Astrocyte (in vitro differentiated cells and primary cell): Measurements from ENCODE around the gene FAM222A. TPM values are rescaled to one million over a fixed set of nuclear protein-coding genes. Genes with fewer than 3 reads are reported as not detected.

Source experiments
- DNase-seq: peaks from one replicate; pipeline ENCODE4 v3.0.0-alpha.2; 2010; ENCODE audit warnings: low read depth
- FAIRE-seq: peaks from 2 replicates; lab custom pipeline; 2011; peaks lifted over from hg19 to GRCh38; lab: Jason Lieb, UNC
- H2AFZ ChIP-seq: 2 replicates; pipeline ENCODE4 v1.6.0; 2012; ENCODE audit warnings: low read depth, low read length, inconsistent platforms
- H3K27ac ChIP-seq: 2 replicates; pipeline ENCODE4 v1.5.1; 2011; ENCODE audit warnings: low read depth, low read length, inconsistent platforms
- H3K27me3 ChIP-seq: 2 replicates; pipeline ENCODE4 v1.6.0; 2011; ENCODE audit warnings: low read length, inconsistent platforms; ENCODE audit not compliant: insufficient read depth
- H3K36me3 ChIP-seq: 2 replicates; pipeline ENCODE4 v1.5.1; 2011; ENCODE audit warnings: low read length, inconsistent platforms; ENCODE audit not compliant: insufficient read depth
- H3K4me1 ChIP-seq: 2 replicates; pipeline ENCODE4 v1.5.1; 2011; ENCODE audit warnings: low read length, inconsistent platforms; ENCODE audit not compliant: insufficient read depth
- H3K4me2 ChIP-seq: 2 replicates; pipeline ENCODE4 v1.6.0; 2012; ENCODE audit warnings: low read length, inconsistent platforms
- H3K4me3 ChIP-seq: 2 replicates; pipeline ENCODE4 v1.5.1; 2011; ENCODE audit warnings: low read depth, mild to moderate bottlenecking, low read length, inconsistent platforms; ENCODE audit not compliant: insufficient read depth
- H3K79me2 ChIP-seq: 2 replicates; pipeline ENCODE4 v1.6.0; 2012; ENCODE audit warnings: mild to moderate bottlenecking, low read length, inconsistent platforms; ENCODE audit not compliant: insufficient read depth
- H3K9ac ChIP-seq: 2 replicates; pipeline ENCODE4 v1.6.0; 2012; ENCODE audit warnings: mild to moderate bottlenecking, low read length, inconsistent platforms
- H3K9me3 ChIP-seq: 2 replicates; pipeline ENCODE4 v1.5.1; 2012; ENCODE audit warnings: low read depth, mild to moderate bottlenecking, low read length, inconsistent platforms; ENCODE audit not compliant: insufficient read depth
- H4K20me1 ChIP-seq: 2 replicates; pipeline ENCODE4 v1.6.0; 2012; ENCODE audit warnings: low read length, inconsistent platforms; ENCODE audit not compliant: insufficient read depth
- H3K27ac Mint-ChIP-seq: one replicate; pipeline ENCODE4 v1.8.0; 2021; ENCODE audit warnings: mild to moderate bottlenecking, mixed read lengths; ENCODE audit not compliant: unreplicated experiment
- H3K27me3 Mint-ChIP-seq: one replicate; pipeline ENCODE4 v1.8.0; 2021; ENCODE audit warnings: low read depth, mixed read lengths; ENCODE audit not compliant: unreplicated experiment
- H3K36me3 Mint-ChIP-seq: one replicate; pipeline ENCODE4 v1.8.0; 2021; ENCODE audit warnings: low read depth, mixed read lengths; ENCODE audit not compliant: unreplicated experiment
- H3K4me1 Mint-ChIP-seq: one replicate; pipeline ENCODE4 v1.8.0; 2021; ENCODE audit warnings: low read depth, mixed read lengths; ENCODE audit not compliant: unreplicated experiment
- H3K4me3 Mint-ChIP-seq: one replicate; pipeline ENCODE4 v1.8.0; 2021; ENCODE audit warnings: mild to moderate bottlenecking, moderate library complexity, mixed read lengths; ENCODE audit not compliant: unreplicated experiment
- H3K9me3 Mint-ChIP-seq: one replicate; pipeline ENCODE4 v1.8.0; 2021; ENCODE audit warnings: mild to moderate bottlenecking, mixed read lengths; ENCODE audit not compliant: unreplicated experiment
- EZH2 ChIP-seq: IDR thresholded peaks from 2 replicates; pipeline ENCODE4 v1.6.1; 2012; ENCODE audit warnings: mild to moderate bottlenecking, low read length, inconsistent platforms; ENCODE audit not compliant: insufficient read depth
- total RNA-seq: library from RNA; stranded (reverse); gene quantifications from 2 replicates; pipeline ENCODE4 v1.2.1, GENCODE V29; 2021
- TF ChIP-seq, protein P1 (sequence below): IDR thresholded peaks from 2 replicates; pipeline ENCODE4 v1.5.1; 2011; ENCODE audit warnings: low read depth, mild to moderate bottlenecking, inconsistent platforms, low read length, moderate library complexity; ENCODE audit not compliant: insufficient read depth

Gene FAM222A
- total RNA-seq, 1 donor from 2014 or later: 1.2 TPM

DNA sequence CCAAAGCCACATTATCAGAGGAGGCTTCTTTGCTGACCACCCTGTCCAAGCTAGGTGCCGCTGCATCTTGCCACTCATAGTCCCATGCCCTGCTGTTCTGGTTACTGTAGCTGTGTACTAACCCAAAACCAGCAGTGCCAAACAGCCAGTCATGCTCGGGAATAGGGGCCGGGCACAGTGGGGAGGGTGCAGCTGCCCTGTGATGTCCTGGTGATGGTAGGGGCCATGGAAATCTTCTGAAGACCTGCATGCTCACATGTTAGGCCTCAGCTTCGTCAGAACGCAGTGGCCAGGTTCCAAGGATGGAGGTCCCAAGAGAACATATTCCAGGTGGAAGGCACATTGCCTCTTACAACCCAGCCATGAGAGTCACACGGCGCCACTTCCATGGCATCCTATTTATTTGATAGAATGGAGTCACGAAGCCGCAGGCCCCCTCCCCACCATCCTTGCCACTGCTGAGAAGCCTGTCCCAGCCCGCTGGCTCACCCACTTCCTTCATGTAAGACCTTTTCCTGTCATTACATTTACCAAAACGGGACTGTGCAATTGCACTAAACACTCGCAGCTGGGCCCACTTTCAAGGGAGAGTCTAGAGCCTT lies 48.5 kb downstream of the FAM222A start:
- H3K27ac ChIP-seq: no peak overlapping the region
- H3K79me2 ChIP-seq: no peaks in the 10 kb centered on the region
- no peaks in the 10 kb centered on the region for H3K36me3 ChIP-seq
- Mint-ChIP-seq H3K4me3 (no peak overlapping the region), H3K27me3 (peaks cover 2% of the 10 kb centered on the region), H3K36me3 (peaks cover 5% of the 10 kb centered on the region), H3K4me1 (no peaks in the 10 kb centered on the region), H3K27ac (peak overlapping the region; percentile 53), H3K9me3 (peaks cover 9% of the 10 kb centered on the region)
- H3K9ac ChIP-seq: no peak overlapping the region
- H3K4me2 ChIP-seq: no peak overlapping the region
- H3K4me3 ChIP-seq: no peak overlapping the region
- TF ChIP-seq, protein P1, sequence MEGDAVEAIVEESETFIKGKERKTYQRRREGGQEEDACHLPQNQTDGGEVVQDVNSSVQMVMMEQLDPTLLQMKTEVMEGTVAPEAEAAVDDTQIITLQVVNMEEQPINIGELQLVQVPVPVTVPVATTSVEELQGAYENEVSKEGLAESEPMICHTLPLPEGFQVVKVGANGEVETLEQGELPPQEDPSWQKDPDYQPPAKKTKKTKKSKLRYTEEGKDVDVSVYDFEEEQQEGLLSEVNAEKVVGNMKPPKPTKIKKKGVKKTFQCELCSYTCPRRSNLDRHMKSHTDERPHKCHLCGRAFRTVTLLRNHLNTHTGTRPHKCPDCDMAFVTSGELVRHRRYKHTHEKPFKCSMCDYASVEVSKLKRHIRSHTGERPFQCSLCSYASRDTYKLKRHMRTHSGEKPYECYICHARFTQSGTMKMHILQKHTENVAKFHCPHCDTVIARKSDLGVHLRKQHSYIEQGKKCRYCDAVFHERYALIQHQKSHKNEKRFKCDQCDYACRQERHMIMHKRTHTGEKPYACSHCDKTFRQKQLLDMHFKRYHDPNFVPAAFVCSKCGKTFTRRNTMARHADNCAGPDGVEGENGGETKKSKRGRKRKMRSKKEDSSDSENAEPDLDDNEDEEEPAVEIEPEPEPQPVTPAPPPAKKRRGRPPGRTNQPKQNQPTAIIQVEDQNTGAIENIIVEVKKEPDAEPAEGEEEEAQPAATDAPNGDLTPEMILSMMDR: no peak
- H3K4me1 ChIP-seq: no peaks in the 10 kb centered on the region
- DNase-seq (no peak), FAIRE-seq (no peak)
- peaks cover 4% of the 10 kb centered on the region for H3K9me3 ChIP-seq
- H4K20me1 ChIP-seq: no peaks in the 10 kb centered on the region
- no peak overlapping the region for H2AFZ ChIP-seq
- no peaks in the 10 kb centered on the region for H3K27me3 ChIP-seq

DNA sequence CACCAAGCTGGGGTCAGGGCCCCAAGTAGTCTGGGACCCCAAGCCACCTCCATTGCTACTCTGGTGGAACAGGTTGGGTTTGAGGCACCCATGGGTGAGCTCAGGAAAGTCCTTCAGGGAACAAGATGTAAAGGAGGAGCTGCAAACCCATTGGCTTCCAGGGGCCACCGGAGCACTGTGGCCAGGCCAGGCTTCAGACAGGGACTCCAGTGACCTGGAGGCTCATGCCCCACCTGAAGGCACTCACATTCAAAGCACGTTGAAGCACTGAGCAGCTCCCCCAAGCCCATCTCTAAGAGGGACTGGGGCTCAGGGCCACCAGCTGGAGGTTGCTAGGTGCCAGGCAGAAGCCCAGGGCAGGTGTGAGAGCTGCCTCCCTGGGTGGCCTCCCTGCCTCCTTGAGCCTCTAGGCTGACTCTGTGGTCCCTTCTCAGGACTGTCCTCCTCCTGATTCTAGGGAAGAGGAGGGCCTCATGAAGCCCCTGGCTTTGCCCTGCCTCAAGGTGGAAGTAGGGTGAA lies 49.1 kb downstream of the FAM222A start:
- Mint-ChIP-seq H3K27ac (peak overlapping the region; percentile 53), H3K4me3 (no peak overlapping the region), H3K27me3 (peaks cover 2% of the 10 kb centered on the region), H3K9me3 (peaks cover 8% of the 10 kb centered on the region), H3K36me3 (peaks cover 5% of the 10 kb centered on the region), H3K4me1 (no peaks in the 10 kb centered on the region)
- Histone ChIP-seq H3K79me2 (no peaks in the 10 kb centered on the region), H3K4me2 (no peak overlapping the region), H3K9ac (no peak overlapping the region), H4K20me1 (no peaks in the 10 kb centered on the region), H3K27ac (no peak overlapping the region), H3K4me1 (no peaks in the 10 kb centered on the region), H3K36me3 (no peaks in the 10 kb centered on the region), H2AFZ (no peak overlapping the region), H3K9me3 (peaks cover 4% of the 10 kb centered on the region), H3K4me3 (no peak overlapping the region), H3K27me3 (no peaks in the 10 kb centered on the region)
- DNase-seq (no peak), FAIRE-seq (no peak)
- TF ChIP-seq, protein P1: no peak
- TF ChIP-seq EZH2: no peak

DNA sequence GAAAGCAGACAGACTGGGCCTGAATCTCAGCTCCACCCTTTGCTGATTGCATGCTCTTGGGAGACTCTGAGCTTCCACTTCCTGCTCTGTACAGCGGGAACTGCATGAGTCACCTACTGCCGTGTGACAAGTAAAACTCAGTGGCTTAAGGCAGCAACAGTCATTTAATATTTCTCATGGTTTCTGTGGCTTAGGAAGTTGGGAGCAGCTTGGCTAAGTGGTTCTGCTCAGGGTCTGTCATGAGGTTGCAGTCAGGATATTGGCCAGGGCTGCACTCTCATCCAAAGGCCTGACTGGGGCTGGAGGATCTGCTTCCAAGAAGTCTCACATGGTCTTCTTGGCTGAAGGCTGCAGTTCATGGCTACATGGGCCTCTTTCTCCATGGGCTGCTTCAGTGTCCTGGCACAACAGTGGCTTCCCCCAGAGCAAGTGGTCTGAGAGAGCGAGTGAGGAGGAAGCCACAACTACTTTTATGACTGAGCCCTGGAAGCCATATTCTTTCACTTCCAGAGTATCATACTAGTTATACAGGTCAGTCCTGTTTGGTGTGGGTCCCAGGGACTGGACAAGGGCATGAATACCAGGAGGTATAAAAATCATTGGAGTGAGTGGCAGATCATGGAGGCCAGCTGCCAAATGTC lies 49.7 kb downstream of the FAM222A start:
- TF ChIP-seq EZH2: no peak
- TF ChIP-seq, protein P1: no peak
- peaks cover 8% of the 10 kb centered on the region for H3K9me3 Mint-ChIP-seq
- H3K36me3 Mint-ChIP-seq: peaks cover 5% of the 10 kb centered on the region
- Histone ChIP-seq H3K27me3 (no peaks in the 10 kb centered on the region), H3K79me2 (no peaks in the 10 kb centered on the region), H2AFZ (no peak overlapping the region), H3K9me3 (peaks cover 4% of the 10 kb centered on the region), H3K36me3 (no peaks in the 10 kb centered on the region), H3K4me1 (no peaks in the 10 kb centered on the region), H3K4me2 (no peak overlapping the region), H4K20me1 (no peaks in the 10 kb centered on the region), H3K9ac (no peak overlapping the region), H3K27ac (no peak overlapping the region), H3K4me3 (no peak overlapping the region)
- H3K4me1 Mint-ChIP-seq: no peaks in the 10 kb centered on the region
- peaks cover 2% of the 10 kb centered on the region for H3K27me3 Mint-ChIP-seq
- H3K4me3 Mint-ChIP-seq: no peak overlapping the region
- no peak overlapping the region for H3K27ac Mint-ChIP-seq
- no peak for FAIRE-seq
- DNase-seq: peak; percentile 35
